Measurements from ENCODE around the gene SELENBP1.
"Not testable (repeated sequence)": the region's sequence is repeated elsewhere in the genome, so short reads cannot be mapped to it uniquely, and the experiment has no call there.

The SELENBP1 gene

DNA sequence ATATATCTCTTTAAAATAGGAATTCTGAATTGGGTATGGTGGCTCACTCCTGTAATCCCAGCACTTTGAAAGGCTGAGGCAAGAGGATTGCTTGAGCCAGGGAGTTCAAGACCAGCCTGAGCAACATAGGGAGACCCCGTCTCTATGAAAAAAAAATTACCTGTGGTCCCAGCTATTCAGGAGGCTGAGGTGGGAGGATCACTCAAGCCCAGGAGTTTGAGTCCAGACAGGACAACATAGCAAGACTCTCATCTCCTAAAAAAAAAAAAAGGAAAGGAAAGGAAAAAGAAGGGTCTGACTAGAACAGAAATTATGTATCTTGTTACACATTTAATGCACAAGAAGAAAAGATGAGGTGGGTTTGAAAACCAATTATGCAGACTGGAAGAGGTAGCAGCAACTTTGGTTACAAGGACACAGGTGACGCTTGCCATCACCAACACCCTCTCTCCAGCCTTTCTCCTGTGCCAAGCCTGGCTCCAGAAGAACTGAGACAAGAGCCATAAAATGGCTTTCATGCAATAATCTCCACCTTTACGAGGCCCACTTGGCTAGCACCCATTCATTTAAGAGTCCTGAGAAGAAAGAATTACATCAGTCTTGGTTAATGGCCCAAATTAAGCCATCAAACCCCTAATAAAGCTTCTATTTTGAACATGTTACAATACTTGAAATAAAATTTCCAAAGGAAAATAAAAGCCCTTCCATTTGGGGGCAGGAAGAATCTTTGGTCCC, 4.8 kb upstream of the SELENBP1 start:
- no peak for DNase-seq (ENCODE audit: low read depth)

DNA sequence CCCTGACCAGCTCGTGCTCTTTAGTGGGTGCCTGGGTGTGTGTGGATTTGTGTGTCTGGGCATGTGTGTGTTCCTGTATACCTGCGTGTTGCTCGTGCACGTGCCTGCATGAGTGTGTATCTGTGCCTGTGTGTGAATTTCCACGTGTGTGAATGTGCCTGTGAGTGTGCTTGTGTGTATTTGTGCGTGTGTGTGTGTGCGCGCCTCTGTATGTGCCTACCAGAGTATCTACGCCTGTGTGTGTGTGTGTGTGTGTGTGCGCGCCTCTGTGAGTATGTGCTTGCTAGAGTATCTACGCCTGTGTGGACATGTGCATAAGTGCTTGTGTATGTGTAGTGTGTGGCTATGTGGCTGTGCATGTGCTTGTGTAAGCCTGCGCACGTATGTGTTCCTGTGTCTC, 691 bp upstream of the SELENBP1 start:
- DNase-seq (ENCODE audit: low read depth) = no peak

DNA sequence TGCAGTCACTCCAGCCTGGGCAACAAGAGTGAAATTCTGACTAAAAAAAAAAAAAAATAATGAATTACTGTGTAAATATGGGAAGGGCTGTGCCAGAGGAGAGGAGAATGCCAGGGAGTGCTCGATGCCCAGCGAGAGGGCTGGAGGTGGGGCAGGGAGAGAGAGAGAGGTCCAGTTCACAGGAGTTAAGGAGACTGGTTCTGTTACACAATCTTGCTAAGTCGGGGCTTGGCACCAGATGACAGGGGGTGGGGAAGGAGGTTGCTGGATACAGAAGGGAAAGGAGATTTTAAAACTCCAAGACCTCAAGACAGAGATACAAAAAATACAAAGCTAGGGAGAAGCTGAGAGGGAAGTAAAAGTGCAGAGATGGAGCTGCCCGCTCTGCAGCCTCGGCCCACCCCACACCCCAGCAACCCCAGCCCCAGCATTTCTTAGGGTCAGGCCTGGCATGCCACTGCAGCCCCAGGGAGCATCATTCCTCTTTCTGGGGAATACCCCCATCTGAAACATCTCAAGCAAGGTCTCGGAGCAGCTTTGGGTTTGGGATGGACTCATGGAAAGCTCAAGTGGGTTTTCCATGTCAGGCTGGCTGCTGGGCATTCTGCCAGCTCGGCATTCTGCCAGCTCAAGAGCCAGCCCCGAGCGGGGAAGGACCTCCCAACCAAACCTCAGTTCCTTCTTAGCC, 991 bp downstream of the SELENBP1 start:
- no peak for DNase-seq (ENCODE audit: low read depth)

DNA sequence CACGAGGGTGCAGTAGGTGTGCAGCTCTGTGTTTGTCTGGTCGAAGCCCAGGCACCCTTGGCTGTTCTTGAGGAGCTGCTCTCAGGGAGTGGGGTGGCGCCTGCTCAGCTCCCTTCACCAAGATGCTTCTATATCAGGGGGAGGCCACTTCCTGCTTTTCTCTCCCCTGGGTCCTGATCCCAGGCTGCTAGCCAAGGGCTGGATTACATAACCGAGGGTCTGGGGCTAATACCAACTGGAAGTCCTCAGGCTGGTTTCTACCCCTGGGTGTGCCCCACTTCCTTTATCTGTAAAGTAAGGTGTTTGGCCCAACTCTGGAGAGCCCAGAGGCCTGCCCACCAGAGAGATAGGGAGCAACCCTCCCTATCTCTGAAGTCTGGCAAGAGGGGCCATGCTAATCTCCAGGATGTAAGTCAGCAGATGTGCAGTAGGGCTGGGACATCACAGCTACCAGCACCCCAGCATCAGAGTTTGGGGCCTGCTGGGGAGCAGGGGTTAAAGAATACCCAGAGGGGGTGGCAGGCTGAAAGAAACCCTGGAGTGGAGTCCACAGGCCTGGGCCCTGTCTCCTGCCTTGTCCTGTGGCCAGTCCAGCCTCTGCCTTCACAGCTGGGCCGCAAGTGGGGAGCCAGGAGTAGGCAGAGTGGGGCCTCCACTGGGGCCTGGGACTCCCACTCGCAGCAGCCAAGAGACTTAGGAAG, 2.1 kb downstream of the SELENBP1 start:
- no peak for DNase-seq (ENCODE audit: low read depth)

DNA sequence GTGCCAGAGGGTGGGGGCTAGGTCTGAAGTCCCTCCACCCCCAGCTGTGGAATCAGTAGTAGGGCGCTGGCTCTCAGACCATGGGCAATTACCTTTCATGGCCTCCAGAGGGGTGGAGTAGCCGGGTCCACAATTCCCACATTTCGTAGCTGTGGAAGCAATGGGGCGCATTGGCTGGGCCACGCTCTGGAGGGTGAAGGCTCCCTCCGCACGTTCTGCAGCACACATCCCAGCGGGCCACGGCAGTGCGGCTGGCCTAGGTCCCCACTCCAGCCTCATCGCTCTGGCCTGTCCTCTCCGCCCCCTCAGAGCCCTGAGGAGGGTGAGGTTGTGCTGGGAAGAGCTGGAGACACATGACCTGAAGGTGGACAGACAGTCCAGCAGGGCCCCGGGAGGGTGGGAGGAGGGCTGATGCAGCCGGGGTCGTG, 2.9 kb downstream of the SELENBP1 start:
- no peak for DNase-seq (ENCODE audit: low read depth)

DNA sequence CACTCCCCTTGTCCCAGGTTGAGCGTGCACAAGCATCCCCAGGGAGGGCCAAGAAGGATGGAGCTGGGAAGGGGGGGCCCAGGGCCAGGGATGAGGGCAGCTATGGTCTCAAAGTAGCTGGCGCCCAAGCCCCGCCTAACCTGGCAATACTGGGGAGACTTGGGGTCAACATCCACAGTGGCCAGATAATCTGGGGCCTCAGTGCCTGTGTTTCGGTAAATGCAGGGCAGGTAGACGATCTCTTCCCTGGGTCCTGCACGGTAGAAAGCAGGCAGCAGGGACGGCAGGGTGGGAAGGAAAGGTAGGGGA, 3.2 kb downstream of the SELENBP1 start:
- DNase-seq (ENCODE audit: low read depth) = no peak

DNA sequence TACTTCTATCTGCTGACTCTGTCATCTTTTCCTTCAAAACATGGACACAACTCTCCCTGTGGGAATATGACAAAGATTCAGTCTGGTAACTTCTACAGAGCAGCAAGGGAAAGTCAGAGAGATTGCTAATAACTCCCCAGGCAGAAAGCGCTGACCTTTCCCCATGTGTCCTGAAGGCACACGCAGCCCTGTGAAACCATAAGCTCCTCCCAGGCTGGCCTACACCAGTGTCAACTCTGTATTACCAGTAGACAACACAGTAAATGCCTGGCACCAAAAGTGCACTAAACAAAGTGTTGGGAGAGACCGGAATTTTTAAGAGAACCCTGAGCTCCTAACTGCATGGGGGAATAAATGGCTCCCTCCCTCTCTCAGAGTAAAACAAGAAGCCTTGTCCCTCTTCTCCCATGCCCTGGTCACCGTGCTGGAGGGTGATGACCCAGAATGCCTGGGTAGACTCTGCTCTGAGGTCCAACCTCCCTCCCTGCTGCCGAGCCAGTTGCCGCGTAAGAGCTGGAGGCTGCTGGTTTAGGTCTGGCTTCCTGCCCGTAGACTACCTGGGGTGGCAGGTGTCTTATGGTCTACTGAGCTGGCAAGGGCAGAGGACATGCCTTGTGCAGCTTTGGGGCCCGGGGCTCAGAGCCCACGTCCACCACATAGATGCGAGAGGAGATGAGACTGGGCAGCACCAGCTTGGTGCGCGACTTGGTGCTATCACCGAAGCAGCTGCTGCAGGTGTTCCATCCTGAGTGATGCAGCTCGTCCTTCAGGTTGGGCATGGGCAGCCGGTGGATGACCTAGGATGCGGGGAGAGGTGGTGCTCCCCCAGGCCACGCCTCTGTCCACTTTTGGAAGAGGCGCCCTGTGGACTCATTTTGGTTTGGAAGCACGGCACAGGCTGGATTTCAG, 3.9 kb downstream of the SELENBP1 start:
- no peak for DNase-seq (ENCODE audit: low read depth)

DNA sequence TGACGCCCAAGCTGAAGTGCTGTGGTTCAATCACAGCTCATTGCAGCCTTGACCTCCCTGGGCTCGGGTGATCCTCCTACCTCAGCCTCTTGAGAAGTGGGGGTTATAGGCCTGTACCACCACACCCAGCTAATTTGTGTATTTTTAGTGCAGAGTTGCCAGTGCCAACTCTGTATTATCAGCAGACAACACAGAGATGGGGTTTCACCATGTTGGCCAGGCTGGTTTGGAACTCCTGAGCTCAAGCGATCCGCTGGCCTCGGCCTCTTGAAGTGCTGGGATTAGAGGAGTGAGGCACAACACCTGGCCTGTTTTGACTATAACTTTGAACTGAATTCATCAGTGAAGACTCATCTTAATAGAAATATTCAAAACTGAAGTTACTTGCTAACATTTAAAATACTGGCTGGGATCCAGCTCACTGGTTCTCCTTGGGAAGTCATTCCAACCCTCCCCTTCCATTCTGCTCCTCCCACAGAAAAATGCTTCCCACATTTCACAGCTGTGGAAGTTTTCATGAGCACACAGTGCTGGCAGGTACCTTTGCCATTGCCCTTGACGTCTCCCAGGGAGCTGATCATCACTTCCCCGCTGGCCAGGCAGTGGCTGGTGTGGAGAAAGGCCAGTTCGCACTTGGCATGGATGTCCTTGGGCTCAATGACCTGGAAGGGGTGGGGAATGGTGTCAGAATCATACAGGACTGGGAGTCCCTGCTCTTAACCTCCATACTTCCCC, 4.7 kb downstream of the SELENBP1 start:
- no peak for DNase-seq (ENCODE audit: low read depth)

DNA sequence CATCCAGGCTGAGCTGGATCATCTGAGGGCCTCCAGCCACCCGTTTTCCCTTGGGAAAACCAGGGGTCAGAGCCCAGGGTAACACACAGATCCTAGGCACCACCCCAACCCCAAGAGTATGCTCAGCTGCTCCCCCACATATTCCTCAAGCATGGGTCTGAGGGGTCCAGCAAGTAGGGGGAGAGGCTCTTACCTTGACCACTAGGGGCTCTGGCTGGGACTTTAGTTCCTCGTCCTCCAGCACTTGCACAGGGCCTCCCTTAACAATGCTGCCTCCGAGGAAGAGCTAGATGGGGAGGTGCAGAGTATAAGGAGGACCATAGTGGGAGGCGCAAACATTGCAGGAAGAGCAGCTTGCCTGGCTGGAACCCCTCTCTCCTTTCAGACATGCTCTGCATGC, 7.5 kb downstream of the SELENBP1 start:
- no peak for DNase-seq (ENCODE audit: low read depth)

DNA sequence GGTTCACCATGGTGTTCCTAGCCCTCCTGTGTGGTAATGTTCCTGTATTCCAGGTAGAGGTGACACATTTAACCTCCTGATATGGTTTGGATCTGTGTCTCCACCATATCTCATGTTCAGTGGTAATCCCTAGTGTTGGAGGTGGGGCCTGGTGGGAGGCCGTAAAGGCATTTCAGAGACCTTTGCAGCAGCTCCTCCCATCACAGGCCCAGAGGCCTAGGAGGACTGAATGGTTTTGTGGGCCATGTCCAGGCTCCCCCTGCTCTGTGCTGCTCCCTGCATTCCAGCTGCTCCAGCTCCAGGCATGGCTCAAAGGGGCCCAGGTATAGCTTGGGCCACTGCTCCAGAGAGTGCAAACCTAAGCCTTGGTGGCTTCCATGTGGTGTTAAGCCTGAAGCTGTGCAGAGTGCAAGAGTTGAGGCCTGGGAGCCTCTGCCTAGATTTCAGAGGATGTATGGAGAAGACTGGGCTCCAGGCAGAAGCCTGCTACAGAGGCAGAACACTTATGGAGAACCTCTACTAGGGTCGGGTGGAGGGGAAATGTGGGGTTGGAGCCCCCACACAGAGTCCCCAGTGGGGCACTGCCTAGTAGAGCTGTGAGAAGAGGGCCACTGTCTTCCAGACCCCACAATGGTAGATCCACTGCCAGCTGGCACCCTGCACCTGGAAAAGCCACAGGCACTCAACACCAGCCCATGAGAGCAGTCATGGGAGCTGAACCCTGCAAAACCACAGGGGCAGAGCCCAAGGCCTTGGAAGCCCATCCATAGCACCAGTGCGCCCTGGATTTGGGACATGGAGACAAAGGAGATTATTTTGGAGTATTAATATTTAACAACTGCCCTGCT, 10.0 kb downstream of the SELENBP1 start:
- DNase-seq (ENCODE audit: low read depth) = no peak

DNA sequence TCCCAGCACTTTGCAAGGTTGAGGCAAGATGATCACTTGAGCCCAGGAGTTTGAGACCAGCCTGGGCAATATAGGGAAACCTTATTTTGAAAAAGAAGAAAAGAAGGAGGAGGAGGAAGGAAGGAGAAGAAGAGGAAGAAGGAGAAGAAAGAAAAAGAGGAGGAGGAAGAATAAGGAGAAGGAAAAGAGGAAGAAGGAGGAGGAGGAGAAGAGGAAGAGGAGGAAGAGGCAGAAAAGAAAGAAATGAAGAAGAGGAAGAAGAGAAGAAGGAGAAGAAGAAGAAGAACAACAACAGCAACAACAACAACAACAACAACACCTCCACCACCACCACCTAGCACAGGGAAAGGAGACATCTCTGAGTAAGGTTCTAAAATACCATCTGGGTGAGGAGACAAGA, 10.6 kb downstream of the SELENBP1 start:
- no peak for DNase-seq (ENCODE audit: low read depth)

DNA sequence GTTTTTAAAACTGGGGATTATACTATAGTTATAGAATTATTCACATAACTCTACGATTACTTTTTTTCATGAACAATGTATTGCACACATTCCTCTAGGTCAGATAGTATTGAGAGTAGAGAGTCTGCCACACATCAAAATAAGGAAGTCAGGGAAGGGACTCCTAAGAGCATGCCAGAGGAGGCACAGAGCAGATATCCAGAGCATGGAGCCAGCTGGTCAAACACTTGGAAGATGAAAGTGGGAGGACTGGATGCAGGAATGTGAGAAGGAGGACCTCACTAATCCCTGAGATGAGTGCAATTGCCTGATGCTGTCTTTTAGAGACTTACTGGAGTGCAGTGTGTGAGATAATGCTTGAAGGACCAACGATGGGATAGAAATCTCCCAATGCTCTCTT, 15.8 kb downstream of the SELENBP1 start:
- DNase-seq (ENCODE audit: low read depth) = no peak

DNA sequence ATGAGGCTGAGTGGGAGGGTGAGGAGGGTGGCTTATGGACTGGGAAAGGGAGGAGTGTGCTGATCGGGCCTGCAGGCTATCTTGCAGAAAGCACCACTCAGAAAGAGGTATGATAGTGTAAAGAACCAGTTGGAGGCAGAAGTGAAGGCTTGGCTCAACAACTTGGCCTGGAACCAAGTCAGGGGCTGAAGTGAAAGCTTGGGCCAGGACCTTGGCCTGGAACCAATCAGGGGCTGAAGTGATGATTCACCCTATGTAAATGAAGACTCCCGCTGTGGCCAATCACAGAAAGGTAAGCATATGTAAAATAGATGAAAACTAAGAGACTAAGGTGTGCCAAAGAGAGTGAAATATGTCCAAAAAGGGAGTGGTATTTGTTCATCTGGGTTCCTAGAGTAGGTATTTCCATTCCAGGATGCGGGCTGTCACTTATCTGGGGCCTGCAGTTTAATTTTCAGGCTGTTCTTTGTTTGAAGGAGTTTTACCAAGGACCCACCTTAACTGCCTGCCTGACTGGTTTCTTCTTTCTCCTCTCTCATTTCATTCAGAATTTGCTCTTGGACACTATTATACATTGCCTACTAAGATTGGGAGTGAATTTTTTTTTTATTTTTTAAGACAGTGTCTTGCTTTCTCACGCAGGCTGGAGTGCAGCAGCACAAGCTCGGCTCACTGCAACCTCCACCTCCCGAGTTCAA, 20.3 kb downstream of the SELENBP1 start:
- no peak for DNase-seq (ENCODE audit: low read depth)

DNA sequence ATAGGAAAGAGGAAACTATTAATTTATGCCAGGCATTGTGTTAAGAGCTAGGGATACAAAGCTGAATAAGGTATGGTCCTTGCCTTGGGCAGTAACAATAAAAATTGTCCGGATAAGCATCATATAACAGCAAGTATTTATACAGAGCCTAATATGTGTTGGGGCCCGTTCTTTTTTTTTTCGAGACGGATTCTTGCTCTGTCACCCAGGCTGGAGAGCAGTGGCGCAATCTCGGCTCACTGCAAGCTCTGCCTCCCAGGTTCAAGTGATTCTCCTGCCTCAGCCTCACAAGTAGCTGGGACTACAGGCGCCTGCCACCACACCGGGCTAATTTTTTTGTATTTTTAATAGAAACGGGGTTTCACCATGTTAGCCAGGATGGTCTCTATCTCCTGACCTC, 22.2 kb downstream of the SELENBP1 start:
- DNase-seq (ENCODE audit: low read depth) = not testable (repeated sequence)

DNA sequence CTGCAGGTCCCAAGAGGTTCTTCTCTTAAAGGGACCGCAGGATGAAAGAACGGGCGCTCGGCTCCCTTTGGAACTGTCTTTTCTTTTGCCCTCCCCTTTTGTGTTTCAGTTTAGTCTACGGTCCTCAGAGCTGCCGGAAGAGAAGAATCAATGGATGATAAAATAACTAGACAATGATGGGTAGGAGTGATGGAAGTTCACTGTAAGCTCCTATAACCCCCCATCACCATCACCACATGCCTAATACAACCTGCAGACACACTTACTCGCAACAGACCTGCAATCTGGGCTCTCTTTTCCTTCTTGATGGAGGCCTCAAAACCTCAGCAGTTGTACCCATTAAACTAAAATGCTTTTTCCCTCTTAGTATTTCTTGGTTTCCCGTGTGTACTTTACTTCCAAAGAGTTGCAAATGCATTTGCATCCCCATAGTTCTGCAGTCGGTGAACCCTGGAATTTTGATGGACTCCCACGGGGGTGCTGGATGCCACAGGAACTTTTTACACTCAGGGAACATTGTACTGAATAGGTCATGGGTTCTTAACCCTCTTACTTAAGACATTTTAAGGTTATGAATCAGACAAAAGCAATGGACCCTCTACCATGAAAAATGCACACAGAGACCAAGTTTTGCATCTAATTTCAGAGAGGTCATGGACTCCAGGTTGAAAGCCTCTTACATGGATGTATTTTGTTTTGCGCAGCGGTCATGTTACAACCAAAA, 24.8 kb downstream of the SELENBP1 start:
- DNase-seq (ENCODE audit: low read depth) = no peak

DNA sequence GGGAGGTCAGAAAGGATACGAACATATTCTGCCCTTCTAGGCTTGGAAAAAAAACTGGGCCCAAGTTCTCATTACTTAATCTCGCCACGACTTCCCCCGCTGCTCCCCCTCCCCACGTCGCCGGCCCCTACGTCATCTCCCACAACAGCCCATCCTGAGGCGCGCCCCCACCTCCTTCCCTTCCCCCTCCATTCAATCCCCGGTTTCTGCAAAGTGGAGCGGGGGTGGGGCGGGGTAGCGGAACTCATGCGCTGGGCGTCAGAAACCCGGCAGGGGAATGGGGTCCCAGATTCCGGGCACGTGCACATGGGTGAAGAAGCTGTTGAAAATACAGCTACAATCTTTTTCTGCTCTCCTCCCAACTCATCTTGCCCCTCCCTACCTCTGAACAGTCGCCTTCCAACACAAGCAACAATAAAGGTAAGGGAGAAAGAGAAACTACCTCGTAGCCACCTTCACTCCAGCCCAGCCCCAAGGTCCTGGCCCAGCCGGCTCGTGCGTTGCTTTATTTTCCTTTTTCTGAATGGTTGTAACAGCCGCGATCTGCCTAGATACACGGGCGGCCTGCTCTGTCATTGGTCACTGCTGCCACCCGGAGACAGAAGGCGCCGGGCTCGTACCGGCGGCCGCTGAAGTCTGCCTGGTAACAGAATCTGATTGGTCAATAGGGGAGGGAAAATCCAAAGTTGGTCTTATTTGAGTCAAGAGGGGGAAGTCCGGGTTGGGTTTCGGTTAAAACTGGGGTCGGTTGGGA, 25.6 kb downstream of the SELENBP1 start, which contains the start of gene RFX5:
TSS of gene RFX5 (minus strand) at position 484 of the 754 bp plus-strand sequence. CDS start 932 bp downstream, outside the sequence.
- peak; percentile 81 for DNase-seq (ENCODE audit: low read depth)

DNA sequence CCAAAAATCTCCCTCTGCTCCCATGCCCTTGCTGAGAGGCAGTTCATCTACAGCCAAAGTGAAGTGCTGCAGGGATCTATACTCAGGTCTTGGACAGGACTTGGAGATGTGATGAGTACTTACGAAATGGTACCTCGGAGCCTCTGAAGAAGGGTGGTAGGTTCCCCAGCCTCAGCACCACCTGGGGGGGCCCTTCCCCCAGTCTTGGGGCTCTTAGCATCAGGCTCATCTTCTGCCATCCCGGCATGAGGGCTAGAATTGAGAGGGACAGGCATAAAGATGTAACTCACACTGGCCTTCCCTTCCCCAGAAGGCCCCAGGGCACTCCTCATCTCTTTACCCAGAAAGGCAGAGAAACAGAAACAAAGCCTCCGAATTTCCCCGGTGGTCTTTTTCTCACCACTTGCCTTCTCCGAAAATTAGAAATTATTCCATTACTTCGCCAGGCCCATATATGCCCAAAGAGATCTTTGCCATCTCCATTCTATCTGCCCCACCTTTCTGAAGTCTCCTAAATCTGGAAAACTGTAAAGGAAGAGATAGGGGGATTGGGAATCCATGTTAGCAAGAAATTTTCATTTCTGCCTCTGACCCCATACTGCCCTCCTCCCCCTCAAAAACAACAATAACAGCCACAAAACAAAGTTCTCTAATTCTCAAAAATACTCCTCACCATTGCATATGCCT, 26.3 kb downstream of the SELENBP1 start:
- no peak for DNase-seq (ENCODE audit: low read depth)

DNA sequence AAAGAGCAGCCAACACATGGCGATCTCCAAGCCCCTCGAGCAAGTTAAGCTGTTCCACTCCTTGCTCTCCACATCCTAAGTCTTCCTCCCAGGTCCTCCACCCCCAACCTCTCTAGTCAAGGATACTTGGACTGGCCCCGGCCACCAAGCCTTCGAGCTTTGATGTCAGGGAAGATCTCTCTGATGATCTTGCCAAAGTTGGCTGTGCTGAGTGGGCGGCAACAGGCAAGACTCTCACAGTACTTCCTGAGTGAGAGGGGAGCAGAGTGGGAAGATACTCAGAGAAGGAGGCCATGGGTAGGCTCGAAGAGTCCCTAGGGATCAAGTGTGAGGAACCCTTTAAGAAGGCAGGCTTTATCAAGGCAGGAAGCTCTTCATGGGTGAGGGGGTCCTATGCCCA, 28.2 kb downstream of the SELENBP1 start:
- DNase-seq (ENCODE audit: low read depth) = no peak

All from activated T-cell treated with anti-CD3 and anti-CD28 coated beads for 1 hour (primary cell).